Testis (tissue), 2 donors: Measurements from ENCODE around the gene PLXDC2.

ENCODE experiments used
- POLR2A ChIP-seq: fragments of 450-650 bp; IDR thresholded peaks from one replicate; pipeline ENCODE4 v1.6.1; 2017; ENCODE audit warnings: antibody characterized with exemption, mild to moderate bottlenecking, moderate library complexity
- TF ChIP-seq, protein P1 (sequence below), 3 experiments: fragments of 450-650 bp in 2 of 3; fragments of 200-600 bp in 1 of 3; sonication (generic) in 1 of 3; IDR thresholded peaks; one replicate each; pipeline ENCODE4 v1.5.1; 2016 to 2019; ENCODE audit warnings: antibody characterized with exemption in 3 of 3, mild to moderate bottlenecking in 2 of 3, moderate library complexity in 1 of 3

- TF ChIP-seq, protein P1, sequence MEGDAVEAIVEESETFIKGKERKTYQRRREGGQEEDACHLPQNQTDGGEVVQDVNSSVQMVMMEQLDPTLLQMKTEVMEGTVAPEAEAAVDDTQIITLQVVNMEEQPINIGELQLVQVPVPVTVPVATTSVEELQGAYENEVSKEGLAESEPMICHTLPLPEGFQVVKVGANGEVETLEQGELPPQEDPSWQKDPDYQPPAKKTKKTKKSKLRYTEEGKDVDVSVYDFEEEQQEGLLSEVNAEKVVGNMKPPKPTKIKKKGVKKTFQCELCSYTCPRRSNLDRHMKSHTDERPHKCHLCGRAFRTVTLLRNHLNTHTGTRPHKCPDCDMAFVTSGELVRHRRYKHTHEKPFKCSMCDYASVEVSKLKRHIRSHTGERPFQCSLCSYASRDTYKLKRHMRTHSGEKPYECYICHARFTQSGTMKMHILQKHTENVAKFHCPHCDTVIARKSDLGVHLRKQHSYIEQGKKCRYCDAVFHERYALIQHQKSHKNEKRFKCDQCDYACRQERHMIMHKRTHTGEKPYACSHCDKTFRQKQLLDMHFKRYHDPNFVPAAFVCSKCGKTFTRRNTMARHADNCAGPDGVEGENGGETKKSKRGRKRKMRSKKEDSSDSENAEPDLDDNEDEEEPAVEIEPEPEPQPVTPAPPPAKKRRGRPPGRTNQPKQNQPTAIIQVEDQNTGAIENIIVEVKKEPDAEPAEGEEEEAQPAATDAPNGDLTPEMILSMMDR (IDR thresholded peaks at IDR 0.05): no peak
- TF ChIP-seq POLR2A: no peak
Observed at GRCh38 chr10:20085115-20085514, 268.9 kb downstream of the PLXDC2 start.
